Fibroblast of lung (primary cell): ENCODE measurements around the gene ZNF625.

Source experiments
- EZH2 ChIP-seq: IDR thresholded peaks from 2 replicates; pipeline ENCODE4 v1.5.1; 2012; ENCODE audit warnings: low read length, control low read depth, mild to moderate bottlenecking; ENCODE audit errors: missing control alignments
- TF ChIP-seq, protein P1 (sequence below), 2 donors: IDR thresholded peaks in 1 of 2; conservative IDR thresholded peaks in 1 of 2; 1 replicate in 1 of 2; 2 replicates in 1 of 2; pipeline ENCODE4 v1.5.1; 2011 to 2012; ENCODE audit warnings: low read length in 2 of 2, control low read depth in 1 of 2, inconsistent platforms in 1 of 2, low read depth in 1 of 2, mild to moderate bottlenecking in 1 of 2

DNA sequence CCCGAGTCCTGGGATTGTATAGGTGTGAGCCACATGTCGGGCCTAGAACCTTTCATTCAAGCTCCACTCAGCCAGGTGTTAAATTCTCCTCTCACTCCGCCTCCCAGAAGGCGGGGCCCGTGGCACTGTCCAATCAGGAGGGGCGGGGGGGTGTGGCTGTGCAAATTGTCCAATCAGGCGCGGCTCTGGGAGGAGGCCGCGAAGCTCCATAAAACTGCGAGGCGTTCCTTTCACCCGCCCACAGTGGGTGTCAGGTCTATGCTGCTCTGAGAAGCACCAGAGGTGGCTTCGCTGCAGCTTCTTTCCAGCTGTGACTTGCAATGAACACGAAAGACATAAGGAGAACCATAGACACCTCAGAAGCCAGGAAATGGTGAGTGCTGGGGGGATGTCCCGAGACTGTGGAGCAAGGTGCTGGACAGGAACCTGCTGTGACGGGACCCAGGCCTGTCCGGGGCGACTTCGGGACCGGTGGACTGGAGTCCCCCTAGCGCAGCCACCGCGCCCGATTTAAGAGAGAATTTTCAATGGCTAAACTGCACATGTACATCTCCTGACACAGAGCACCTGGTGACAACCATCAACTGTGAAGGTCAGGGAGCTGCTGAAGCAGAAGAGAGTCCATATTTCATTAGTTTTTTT lies 3.4 kb upstream of the ZNF625 start:
- TF ChIP-seq, protein P1, sequence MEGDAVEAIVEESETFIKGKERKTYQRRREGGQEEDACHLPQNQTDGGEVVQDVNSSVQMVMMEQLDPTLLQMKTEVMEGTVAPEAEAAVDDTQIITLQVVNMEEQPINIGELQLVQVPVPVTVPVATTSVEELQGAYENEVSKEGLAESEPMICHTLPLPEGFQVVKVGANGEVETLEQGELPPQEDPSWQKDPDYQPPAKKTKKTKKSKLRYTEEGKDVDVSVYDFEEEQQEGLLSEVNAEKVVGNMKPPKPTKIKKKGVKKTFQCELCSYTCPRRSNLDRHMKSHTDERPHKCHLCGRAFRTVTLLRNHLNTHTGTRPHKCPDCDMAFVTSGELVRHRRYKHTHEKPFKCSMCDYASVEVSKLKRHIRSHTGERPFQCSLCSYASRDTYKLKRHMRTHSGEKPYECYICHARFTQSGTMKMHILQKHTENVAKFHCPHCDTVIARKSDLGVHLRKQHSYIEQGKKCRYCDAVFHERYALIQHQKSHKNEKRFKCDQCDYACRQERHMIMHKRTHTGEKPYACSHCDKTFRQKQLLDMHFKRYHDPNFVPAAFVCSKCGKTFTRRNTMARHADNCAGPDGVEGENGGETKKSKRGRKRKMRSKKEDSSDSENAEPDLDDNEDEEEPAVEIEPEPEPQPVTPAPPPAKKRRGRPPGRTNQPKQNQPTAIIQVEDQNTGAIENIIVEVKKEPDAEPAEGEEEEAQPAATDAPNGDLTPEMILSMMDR (conservative IDR thresholded peaks at IDR 0.05 in 1 of 2, IDR thresholded peaks at IDR 0.05 in 1 of 2; ENCODE audit: low read depth in 1 of 2, low read length in 2 of 2), result no peak
- no peak for TF ChIP-seq EZH2
